Keratinocyte (primary cell): ENCODE measurements around the gene ACTL7B. TPM values are rescaled to one million over a fixed set of nuclear protein-coding genes. Genes with fewer than 3 reads are reported as not detected.

Source experiments
- DNase-seq: peaks from one replicate; pipeline ENCODE4 v3.0.0-alpha.2; 2011; ENCODE audit warnings: low read depth, missing footprints, low spot score
- FAIRE-seq: peaks from 2 replicates; lab custom pipeline; 2011; peaks lifted over from hg19 to GRCh38; lab: Jason Lieb, UNC
- H2AFZ ChIP-seq: 2 replicates; pipeline ENCODE4 v1.6.0; 2012; ENCODE audit warnings: low read length, control low read depth, inconsistent platforms; ENCODE audit not compliant: control insufficient read depth
- H3K27ac ChIP-seq: 2 replicates; pipeline ENCODE4 v1.5.1; 2011; ENCODE audit warnings: low read length; ENCODE audit not compliant: control insufficient read depth, insufficient read depth
- H3K27me3 ChIP-seq: 3 replicates; pipeline ENCODE4 v1.6.0; 2011; ENCODE audit warnings: low read length; ENCODE audit not compliant: control insufficient read depth, insufficient read depth; ENCODE audit errors: extremely low read depth
- H3K36me3 ChIP-seq, 2 experiments: 2 replicates in 1 of 2; 3 replicates in 1 of 2; pipeline ENCODE4 v1.5.1; 2011; ENCODE audit warnings: low read length in 2 of 2, mild to moderate bottlenecking in 1 of 2; ENCODE audit not compliant: control insufficient read depth in 2 of 2, insufficient read depth in 2 of 2; ENCODE audit errors: extremely low read depth in 1 of 2
- H3K4me1 ChIP-seq: 3 replicates; pipeline ENCODE4 v1.5.1; 2011; ENCODE audit warnings: low read length; ENCODE audit not compliant: control insufficient read depth, insufficient read depth; ENCODE audit errors: extremely low read depth
- H3K4me2 ChIP-seq: 3 replicates; pipeline ENCODE4 v1.6.0; 2011; ENCODE audit warnings: low read depth, low read length; ENCODE audit not compliant: control insufficient read depth, insufficient read depth; ENCODE audit errors: extremely low read depth
- H3K4me3 ChIP-seq, 3 experiments: fragments of 200-600 bp in 1 of 3; sonication (generic) in 1 of 3; 2 replicates in 2 of 3; 3 replicates in 1 of 3; pipeline ENCODE4 v1.5.1; 2011 to 2016; ENCODE audit warnings: low read length in 3 of 3, mild to moderate bottlenecking in 3 of 3, control low read depth in 2 of 3, inconsistent platforms in 1 of 3, low read depth in 1 of 3, mixed read lengths in 1 of 3, mixed run types in 1 of 3, moderate library complexity in 1 of 3; ENCODE audit not compliant: control insufficient read depth in 2 of 3, insufficient read depth in 2 of 3; ENCODE audit errors: extremely low read depth in 1 of 3
- H3K79me2 ChIP-seq: 2 replicates; pipeline ENCODE4 v1.6.0; 2012; ENCODE audit warnings: low read length; ENCODE audit not compliant: control insufficient read depth, insufficient read depth
- H3K9ac ChIP-seq: 3 replicates; pipeline ENCODE4 v1.6.0; 2011; ENCODE audit warnings: low read length; ENCODE audit not compliant: control insufficient read depth, insufficient read depth; ENCODE audit errors: extremely low read depth
- H3K9me1 ChIP-seq: 3 replicates; pipeline ENCODE4 v1.6.0; 2011; ENCODE audit warnings: low read length; ENCODE audit not compliant: control insufficient read depth, insufficient read depth; ENCODE audit errors: extremely low read depth
- H3K9me3 ChIP-seq: 2 replicates; pipeline ENCODE4 v1.5.1; 2012; ENCODE audit warnings: low read depth, low read length; ENCODE audit not compliant: control insufficient read depth
- H4K20me1 ChIP-seq: 3 replicates; pipeline ENCODE4 v1.6.0; 2011; ENCODE audit warnings: low read length; ENCODE audit not compliant: control insufficient read depth, insufficient read depth; ENCODE audit errors: extremely low read depth
- EZH2 ChIP-seq: IDR thresholded peaks from one replicate; pipeline ENCODE4 v1.6.1; 2012; ENCODE audit warnings: inconsistent platforms, mild to moderate bottlenecking, low read length, moderate library complexity
- dilution Hi-C: fragments of 300-500 bp; cut with MboI; formaldehyde crosslinking; loops from one replicate; pipeline ENCODE4 v1.7.0; 2020; ENCODE audit warnings: low sequenced_read_pairs; ENCODE audit not compliant: extremely low pct_ligation_motif_present
- polyA plus RNA-seq, 5 experiments: library from polyadenylated mRNA; depleted of rRNA in 3 of 5; stranded (reverse) in 3 of 5; stranded (forward) in 1 of 5; unstranded in 1 of 5; fragments of >200 nt; gene quantifications; 1 replicate in 1 of 5; 2 replicates in 3 of 5; 3 replicates in 1 of 5; pipeline versions ENCODE4 v1.2.1 to v1.2.3, GENCODE V29; 2011 to 2012; ENCODE audit warnings: missing spikeins in 2 of 5, low read depth in 1 of 5, low replicate concordance in 1 of 5
- TF ChIP-seq, protein P1 (sequence below), 3 experiments: IDR thresholded peaks in 1 of 3; conservative IDR thresholded peaks in 1 of 3; optimal IDR thresholded peaks in 1 of 3; 2 replicates in 2 of 3; 3 replicates in 1 of 3; pipeline versions ENCODE3 to v1.5.1; 2011; ENCODE audit warnings: low read length in 3 of 3, mild to moderate bottlenecking in 3 of 3, moderate library complexity in 2 of 3, control low read depth in 1 of 3, inconsistent platforms in 1 of 3; ENCODE audit not compliant: insufficient read depth in 2 of 3; ENCODE audit errors: extremely low read depth in 1 of 3

ACTL7B gene
- polyA plus RNA-seq, 1 donor (not counting 4 experiments of a cell fraction or from before 2014, with no cell fraction given) = not detected

- FAIRE-seq = no peak
- no peaks in the 10 kb centered on the region for H3K4me1 ChIP-seq
- H3K4me3 ChIP-seq = no peak overlapping the region
- DNase-seq = no peak
- peaks cover 26 to 37% of the 10 kb centered on the region in 2 experiments for H3K36me3 ChIP-seq
- no peak overlapping the region for H2AFZ ChIP-seq
- dilution Hi-C loops = no loop called here
- H3K4me2 ChIP-seq = no peak overlapping the region
- no peak overlapping the region for H3K27ac ChIP-seq
- TF ChIP-seq, protein P1, sequence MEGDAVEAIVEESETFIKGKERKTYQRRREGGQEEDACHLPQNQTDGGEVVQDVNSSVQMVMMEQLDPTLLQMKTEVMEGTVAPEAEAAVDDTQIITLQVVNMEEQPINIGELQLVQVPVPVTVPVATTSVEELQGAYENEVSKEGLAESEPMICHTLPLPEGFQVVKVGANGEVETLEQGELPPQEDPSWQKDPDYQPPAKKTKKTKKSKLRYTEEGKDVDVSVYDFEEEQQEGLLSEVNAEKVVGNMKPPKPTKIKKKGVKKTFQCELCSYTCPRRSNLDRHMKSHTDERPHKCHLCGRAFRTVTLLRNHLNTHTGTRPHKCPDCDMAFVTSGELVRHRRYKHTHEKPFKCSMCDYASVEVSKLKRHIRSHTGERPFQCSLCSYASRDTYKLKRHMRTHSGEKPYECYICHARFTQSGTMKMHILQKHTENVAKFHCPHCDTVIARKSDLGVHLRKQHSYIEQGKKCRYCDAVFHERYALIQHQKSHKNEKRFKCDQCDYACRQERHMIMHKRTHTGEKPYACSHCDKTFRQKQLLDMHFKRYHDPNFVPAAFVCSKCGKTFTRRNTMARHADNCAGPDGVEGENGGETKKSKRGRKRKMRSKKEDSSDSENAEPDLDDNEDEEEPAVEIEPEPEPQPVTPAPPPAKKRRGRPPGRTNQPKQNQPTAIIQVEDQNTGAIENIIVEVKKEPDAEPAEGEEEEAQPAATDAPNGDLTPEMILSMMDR (optimal IDR thresholded peaks at IDR 0.05 in 1 of 3, IDR thresholded peaks at IDR 0.05 in 1 of 3, conservative IDR thresholded peaks at IDR 0.05 in 1 of 3; ENCODE audit: extremely low read depth in 1 of 3, insufficient read depth in 2 of 3, low read length in 3 of 3) = no peak
- no peak for TF ChIP-seq EZH2
- H4K20me1 ChIP-seq = no peaks in the 10 kb centered on the region
- no peaks in the 10 kb centered on the region for H3K27me3 ChIP-seq
- H3K9me3 ChIP-seq = no peaks in the 10 kb centered on the region
- no peaks in the 10 kb centered on the region for H3K9me1 ChIP-seq
- no peak overlapping the region for H3K9ac ChIP-seq
- H3K79me2 ChIP-seq = no peaks in the 10 kb centered on the region
Observed at GRCh38 chr9:108904161-108904560, 48.4 kb upstream of the ACTL7B start.

- H3K27me3 ChIP-seq = no peaks in the 10 kb centered on the region
- TF ChIP-seq EZH2 = no peak
- TF ChIP-seq, protein P1 (optimal IDR thresholded peaks at IDR 0.05 in 1 of 3, IDR thresholded peaks at IDR 0.05 in 1 of 3, conservative IDR thresholded peaks at IDR 0.05 in 1 of 3; ENCODE audit: extremely low read depth in 1 of 3, insufficient read depth in 2 of 3, low read length in 3 of 3) = no peak
- H3K4me2 ChIP-seq = no peak overlapping the region
- FAIRE-seq (no peak), DNase-seq (no peak)
- H2AFZ ChIP-seq = no peak overlapping the region
- H3K27ac ChIP-seq = no peak overlapping the region
- no peaks in the 10 kb centered on the region for H3K79me2 ChIP-seq
- H3K4me1 ChIP-seq = no peaks in the 10 kb centered on the region
- peaks cover 21 to 37% of the 10 kb centered on the region in 2 experiments for H3K36me3 ChIP-seq
- no peak overlapping the region for H3K9ac ChIP-seq
- no peaks in the 10 kb centered on the region for H4K20me1 ChIP-seq
- H3K9me1 ChIP-seq = no peaks in the 10 kb centered on the region
- dilution Hi-C loops = no loop called here
- H3K4me3 ChIP-seq = no peak overlapping the region
- no peaks in the 10 kb centered on the region for H3K9me3 ChIP-seq
Observed at GRCh38 chr9:108903420-108904103, 47.8 kb upstream of the ACTL7B start.
